Embryonic facial prominence (tissue), 1 donor: ENCODE measurements around the gene AK4.

ENCODE experiments used
- DNase-seq: peaks from one replicate; pipeline ENCODE4 v3.0.0-alpha.2; 2016; ENCODE audit errors: extremely low spot score

AK4 gene

DNA sequence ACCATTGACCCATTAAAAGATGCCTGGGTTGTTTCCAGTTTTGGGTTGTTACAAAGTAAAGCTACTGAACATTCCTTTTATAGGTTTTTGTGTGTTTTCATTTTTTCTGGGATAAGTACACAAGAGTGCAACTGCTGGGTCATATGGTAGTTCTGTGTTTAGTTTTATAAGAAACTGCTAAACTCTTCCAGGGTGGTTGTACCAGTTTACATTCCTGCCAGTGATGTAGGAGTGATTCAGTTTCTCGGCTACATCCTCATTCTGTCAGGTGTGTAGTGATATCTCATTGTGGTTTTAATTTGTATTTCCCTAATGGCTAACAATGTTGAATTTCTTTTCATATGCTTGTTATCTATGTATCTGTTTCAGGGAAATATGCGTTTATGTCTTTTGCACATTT, 102.8 kb downstream of the AK4 start:
- no peak for DNase-seq

DNA sequence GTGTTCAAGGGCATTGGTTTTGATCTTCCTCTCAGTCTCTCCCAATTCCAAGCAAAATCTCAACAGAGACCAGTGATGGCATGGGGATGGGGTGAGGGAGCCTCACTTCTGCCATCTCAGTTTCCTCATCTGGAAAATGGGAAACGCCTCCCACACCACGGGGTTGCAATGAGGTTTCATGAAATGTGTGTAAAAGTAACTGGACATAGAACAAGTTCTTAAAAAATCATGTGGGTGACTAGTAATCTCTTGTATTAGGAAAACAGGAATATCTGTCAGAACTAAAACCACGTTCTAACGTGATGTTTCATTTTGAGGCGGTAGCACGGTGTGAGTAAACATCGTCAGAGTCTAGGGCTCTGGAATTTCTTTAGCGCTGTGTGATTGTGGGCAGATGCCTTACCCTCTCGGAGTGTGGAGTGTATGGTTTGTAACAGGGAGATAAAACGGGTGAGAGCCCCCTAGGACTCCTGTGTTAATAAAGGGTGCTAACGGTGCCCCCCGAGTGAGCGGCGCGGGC, 105.9 kb downstream of the AK4 start:
- no peak for DNase-seq

GRCh38 chr1:65254320-65255034, 106.5 kb downstream of the AK4 start:
- no peak for DNase-seq

DNA sequence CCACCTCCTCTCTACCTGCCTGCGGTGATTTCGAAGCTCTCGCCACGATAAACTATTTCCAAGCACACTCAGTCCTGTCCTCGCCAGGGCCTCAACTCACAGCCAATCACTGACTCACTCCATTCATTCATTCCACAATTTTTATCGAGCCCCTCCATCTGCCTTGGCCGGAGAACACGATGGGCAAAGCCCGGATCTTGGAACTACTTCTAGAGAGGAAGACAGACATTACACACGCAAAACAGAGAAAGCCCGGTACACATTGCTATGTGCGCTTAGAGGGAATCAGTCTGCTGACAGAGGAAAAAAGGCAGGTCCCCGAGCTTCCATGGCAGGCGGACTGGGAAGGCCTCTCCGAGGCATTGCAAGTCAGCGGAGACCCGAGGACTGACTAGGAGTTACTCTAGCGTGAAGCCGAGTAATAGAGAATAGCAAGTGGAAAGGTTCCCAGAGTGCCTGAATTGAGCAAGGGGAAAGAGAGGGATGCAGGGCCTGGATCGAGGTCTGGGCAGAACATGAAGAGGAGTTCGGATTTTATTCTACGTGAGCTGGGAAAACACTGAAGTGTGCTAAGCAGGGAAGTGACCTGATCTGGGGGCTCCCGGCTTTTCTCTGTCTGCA, 107.1 kb downstream of the AK4 start:
- no peak for DNase-seq

DNA sequence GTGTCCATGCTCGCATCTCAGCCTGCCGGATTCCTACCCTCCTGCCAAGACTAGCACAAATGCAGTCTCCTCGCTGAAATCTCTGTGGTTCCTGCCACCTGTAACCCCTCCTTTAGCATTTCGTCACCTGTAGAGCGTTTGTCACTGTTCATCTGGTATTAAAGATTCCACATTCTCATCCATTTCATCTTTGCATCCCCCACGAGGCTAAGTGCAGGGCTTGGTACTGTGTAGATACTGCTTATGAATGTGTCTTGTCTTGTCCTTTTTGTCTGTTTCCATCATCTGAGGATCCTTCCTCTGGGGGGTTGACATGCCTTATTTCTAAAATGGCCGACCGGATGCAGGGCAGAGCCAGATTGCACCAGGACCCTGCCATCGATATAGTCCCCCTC, 107.7 kb downstream of the AK4 start:
- DNase-seq: no peak

DNA sequence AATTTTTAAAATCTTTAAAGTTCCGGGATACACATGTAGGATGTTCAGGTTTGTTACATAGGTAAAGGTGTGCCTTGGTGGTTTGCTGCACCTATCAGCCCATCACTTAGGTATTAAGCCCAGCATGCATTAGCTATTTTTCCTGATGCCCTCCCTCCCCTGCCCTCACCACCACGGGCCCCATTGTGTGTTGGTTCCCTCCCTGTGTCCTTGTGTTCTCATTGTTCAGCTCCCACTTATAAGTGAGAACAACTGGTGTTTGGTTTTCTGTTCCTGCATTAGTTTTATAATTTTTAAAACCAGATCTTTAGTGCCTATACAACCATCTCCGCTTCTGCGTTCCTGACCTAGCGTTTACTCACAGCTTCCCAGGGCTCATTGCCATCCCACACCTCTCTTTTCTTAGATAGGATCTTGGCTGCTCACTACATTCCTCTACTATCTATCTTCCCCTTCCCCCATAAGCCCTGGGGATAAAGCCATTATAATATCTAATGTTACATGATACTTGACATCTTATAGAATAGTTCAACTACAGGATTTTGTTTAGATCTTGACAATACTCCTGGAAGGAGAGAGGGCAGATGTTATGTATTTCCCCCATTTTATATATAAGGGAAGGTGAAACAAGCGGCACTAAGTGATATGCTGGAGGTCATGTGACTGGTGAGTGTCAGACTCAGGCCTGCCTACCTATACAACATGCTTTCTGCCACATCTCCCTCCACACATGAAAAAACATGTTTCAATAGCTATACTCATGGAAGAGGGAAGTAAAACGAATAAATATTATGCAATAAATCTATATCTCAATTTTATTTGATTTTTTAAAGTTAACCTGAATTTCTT, 109.1 kb downstream of the AK4 start:
- DNase-seq: no peak

DNA sequence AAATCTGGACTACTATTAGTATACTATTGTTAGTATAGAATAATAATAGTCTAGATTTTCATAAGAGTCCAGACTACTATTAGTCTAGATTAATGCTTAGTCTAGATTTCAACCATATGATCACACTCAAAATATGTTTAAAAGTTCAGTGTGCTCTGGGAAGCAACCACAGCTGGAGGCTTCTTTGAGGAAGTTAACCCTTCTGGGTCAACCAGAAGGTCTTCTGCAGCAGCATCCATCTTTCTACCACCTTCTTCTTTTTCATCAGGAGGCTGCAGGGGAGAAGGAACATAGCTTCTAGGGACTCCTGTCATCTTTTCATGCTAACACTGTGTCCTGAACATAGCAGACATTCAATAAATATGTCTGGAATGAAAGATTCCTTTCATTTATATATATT, 110.1 kb downstream of the AK4 start:
- no peak for DNase-seq

DNA sequence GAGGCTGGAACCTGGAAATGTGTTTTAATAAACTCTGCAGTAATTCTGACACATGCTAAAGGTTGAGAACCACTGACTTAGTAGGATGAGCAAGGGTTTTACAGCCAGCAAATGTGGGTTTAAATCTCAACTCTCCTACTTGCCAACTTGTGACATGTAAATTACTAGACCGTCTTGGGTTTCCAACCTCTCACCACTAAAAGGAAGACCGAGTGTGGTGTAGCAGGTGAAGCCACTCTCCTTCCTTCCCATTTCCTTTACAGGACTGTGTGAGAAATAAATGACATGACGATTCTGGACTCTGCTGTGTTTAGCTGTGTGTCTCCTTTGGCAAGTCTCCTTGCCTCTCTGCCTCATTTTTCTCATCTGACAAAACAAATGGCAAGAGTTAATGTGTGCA, 111.8 kb downstream of the AK4 start:
- DNase-seq: no peak

- no peak for DNase-seq
Observed at GRCh38 chr1:65260851-65261473, 113.0 kb downstream of the AK4 start.

DNA sequence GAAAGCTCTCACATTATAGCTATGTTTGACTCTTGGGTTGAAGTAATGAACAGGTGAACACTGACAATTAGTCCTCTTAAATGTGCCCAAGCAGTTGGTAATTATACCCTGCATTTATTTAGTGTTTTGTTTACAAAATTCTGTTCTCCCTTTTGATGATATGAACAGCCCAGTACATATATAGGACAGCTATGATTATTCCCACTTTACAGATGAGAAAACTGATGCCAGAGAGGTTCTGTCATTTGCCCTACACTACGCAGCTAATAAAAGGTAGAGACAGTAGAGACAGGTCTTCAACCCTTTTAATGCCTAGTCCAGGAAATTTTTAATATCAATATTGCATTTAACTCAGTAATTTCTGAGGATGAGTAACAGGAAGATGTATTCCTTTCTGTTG, 115.3 kb downstream of the AK4 start:
- DNase-seq: no peak

- DNase-seq: no peak
Observed at GRCh38 chr1:65264197-65264929, 116.4 kb downstream of the AK4 start.

DNA sequence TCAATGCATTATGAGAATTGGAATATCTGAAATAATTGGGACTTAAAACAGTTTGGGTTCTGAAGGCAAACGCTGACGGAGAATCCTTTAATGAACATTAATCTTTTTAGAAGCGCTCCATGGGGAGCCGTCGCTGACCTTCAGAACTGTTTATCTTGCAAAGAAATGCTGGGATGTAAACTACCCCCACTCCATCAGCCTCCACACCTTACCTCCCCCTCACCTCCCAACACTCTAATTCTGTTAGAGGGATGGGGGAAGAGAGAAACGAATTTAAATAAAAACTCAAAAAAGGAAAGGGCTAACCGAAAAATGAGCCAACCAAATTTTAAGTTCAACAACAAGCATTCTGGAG, 117.3 kb downstream of the AK4 start:
- no peak for DNase-seq

- DNase-seq: no peak
Observed at GRCh38 chr1:65265651-65266351, 117.8 kb downstream of the AK4 start.

DNA sequence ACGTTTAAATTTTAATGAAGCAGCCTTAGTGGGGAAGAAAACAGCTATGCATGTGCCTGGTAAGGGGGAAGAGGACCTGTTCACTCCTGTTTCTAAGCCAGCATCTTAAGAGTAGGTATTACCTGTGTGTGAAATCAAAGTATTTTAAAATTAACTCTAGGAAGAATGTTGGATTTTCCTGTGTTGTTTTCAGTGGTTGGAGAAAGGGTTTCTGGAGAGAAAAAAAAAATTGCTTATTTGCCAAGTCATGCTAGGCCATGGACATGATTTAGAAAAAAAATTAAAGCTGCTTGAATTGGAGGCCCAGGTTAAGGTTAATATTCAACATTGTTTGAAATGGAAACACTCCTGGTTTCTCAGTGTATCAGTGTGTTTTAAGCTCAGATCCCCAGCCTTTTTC, 118.5 kb downstream of the AK4 start:
- DNase-seq: no peak

- no peak for DNase-seq
Observed at GRCh38 chr1:65267271-65267670, 119.3 kb downstream of the AK4 start.

GRCh38 chr1:65267683-65268082, 119.7 kb downstream of the AK4 start:
- DNase-seq: no peak

DNA sequence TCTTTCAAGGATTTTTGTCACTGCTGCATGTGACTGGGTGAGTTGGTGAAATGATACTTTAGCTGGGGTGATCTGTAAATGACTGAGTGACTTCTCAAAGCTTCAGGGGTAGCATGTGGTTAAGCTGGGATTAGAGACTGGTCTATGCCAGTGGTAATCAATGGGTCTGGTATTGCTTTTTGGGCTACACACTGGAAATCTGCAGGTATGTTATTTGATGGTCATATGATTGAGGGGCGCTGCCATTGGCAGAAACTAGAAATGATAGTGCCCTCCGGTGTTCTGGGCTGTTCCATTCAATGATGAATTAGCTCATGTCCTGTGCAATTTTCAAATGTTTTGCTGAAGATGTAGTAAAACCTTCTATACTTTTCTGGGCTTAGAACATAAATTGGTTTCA, 121.6 kb downstream of the AK4 start:
- DNase-seq: no peak

- DNase-seq: no peak
Observed at GRCh38 chr1:65276197-65276939, 128.4 kb downstream of the AK4 start.

GRCh38 chr1:65277605-65278347, 129.8 kb downstream of the AK4 start:
- DNase-seq: no peak
